SK-N-SH treated with all-trans-retinoic acid at 6 μM for 48 hours (cell line): Measurements from ENCODE around the gene CUL7.

Experiments
- ARNTL ChIP-seq: fragments of 450-650 bp; formaldehyde crosslinking; IDR thresholded peaks from 2 replicates; pipeline ENCODE4 v1.5.0; 2020; ENCODE audit warnings: low read depth, mild to moderate bottlenecking, moderate library complexity, borderline replicate concordance
- BACH2 ChIP-seq: fragments of 250-450 bp; sonication (Bioruptor Pico); IDR thresholded peaks from 2 replicates; pipeline ENCODE4 v1.9.0; 2021; ENCODE audit warnings: mild to moderate bottlenecking, borderline replicate concordance
- CREB5 ChIP-seq: fragments of 250-450 bp; sonication (Bioruptor Pico); IDR thresholded peaks from 2 replicates; pipeline ENCODE4 v1.5.1; 2020; ENCODE audit warnings: low read depth, mild to moderate bottlenecking, moderate library complexity
- CSDC2 ChIP-seq: fragments of 250-450 bp; sonication (Bioruptor Pico); IDR thresholded peaks from 2 replicates; pipeline ENCODE4 v1.5.0; 2020; ENCODE audit warnings: mild to moderate bottlenecking, moderate library complexity
- ESRRG ChIP-seq: fragments of 250-450 bp; sonication (Bioruptor Pico); IDR thresholded peaks from 2 replicates; pipeline ENCODE4 v1.6.1; 2021; ENCODE audit warnings: mild to moderate bottlenecking
- GLIS3 ChIP-seq: fragments of 250-450 bp; sonication (Bioruptor Pico); IDR thresholded peaks from 2 replicates; pipeline ENCODE4 v1.5.0; 2020; ENCODE audit warnings: mild to moderate bottlenecking, moderate library complexity
- PPARA ChIP-seq: fragments of 250-450 bp; sonication (Bioruptor Pico); IDR thresholded peaks from 2 replicates; pipeline ENCODE4 v1.5.0; 2020; ENCODE audit warnings: mild to moderate bottlenecking, borderline replicate concordance
- RARB ChIP-seq: fragments of 250-450 bp; sonication (Bioruptor Pico); IDR thresholded peaks from 2 replicates; pipeline ENCODE4 v1.8.0; 2021; ENCODE audit warnings: mild to moderate bottlenecking, moderate library complexity
- ZFP3 ChIP-seq: fragments of 250-450 bp; sonication (Bioruptor Pico); IDR thresholded peaks from 2 replicates; pipeline ENCODE4 v1.5.0; 2020; ENCODE audit warnings: mild to moderate bottlenecking, moderate library complexity
- ZNF565 ChIP-seq: fragments of 450-650 bp; formaldehyde crosslinking; conservative IDR thresholded peaks from 2 replicates; pipeline ENCODE4 v1.5.0; 2020; ENCODE audit warnings: low read depth, mild to moderate bottlenecking, moderate library complexity
- ZNF8 ChIP-seq: fragments of 450-650 bp; formaldehyde crosslinking; IDR thresholded peaks from 2 replicates; pipeline ENCODE4 v1.5.0; 2020; ENCODE audit warnings: mild to moderate bottlenecking, moderate library complexity
- TF ChIP-seq, protein P1 (sequence below): fragments of 250-450 bp; sonication (Bioruptor Pico); IDR thresholded peaks from 2 replicates; pipeline ENCODE4 v1.8.0; 2020; ENCODE audit warnings: mild to moderate bottlenecking, moderate library complexity, borderline replicate concordance

GRCh38 chr6:43081043-43081442 lies 27.4 kb upstream of the CUL7 start:
- TF ChIP-seq CSDC2 (CRISPR knock-in tag): no peak
- TF ChIP-seq CREB5 (CRISPR knock-in tag): no peak
- no peak for TF ChIP-seq PPARA
- no peak for TF ChIP-seq RARB (CRISPR knock-in tag)
- TF ChIP-seq ZNF8 (CRISPR knock-in tag): no peak
- TF ChIP-seq, protein P1, sequence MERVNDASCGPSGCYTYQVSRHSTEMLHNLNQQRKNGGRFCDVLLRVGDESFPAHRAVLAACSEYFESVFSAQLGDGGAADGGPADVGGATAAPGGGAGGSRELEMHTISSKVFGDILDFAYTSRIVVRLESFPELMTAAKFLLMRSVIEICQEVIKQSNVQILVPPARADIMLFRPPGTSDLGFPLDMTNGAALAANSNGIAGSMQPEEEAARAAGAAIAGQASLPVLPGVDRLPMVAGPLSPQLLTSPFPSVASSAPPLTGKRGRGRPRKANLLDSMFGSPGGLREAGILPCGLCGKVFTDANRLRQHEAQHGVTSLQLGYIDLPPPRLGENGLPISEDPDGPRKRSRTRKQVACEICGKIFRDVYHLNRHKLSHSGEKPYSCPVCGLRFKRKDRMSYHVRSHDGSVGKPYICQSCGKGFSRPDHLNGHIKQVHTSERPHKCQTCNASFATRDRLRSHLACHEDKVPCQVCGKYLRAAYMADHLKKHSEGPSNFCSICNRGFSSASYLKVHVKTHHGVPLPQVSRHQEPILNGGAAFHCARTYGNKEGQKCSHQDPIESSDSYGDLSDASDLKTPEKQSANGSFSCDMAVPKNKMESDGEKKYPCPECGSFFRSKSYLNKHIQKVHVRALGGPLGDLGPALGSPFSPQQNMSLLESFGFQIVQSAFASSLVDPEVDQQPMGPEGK (CRISPR knock-in tag): no peak
- TF ChIP-seq ZFP3: no peak
- TF ChIP-seq GLIS3 (CRISPR knock-in tag): no peak
- TF ChIP-seq ESRRG (CRISPR knock-in tag): no peak
- no peak for TF ChIP-seq ARNTL (CRISPR knock-in tag)
- no peak for TF ChIP-seq BACH2 (CRISPR knock-in tag)
- no peak for TF ChIP-seq ZNF565
